Lower leg skin (tissue), 4 donors: Measurements from ENCODE around the gene TRAPPC2L. TPM values are rescaled to one million over a fixed set of nuclear protein-coding genes. Genes with fewer than 3 reads are reported as not detected.

Experiments used
- DNase-seq, 2 donors: peaks; one replicate each; pipeline ENCODE4 v3.0.0-alpha.2; 2019; ENCODE audit warnings: low spot score in 2 of 2
- H3K4me3 ChIP-seq: fragments of 200-600 bp; sonication (generic); 2 replicates; pipeline ENCODE4 v1.5.1; 2017; ENCODE audit warnings: mild to moderate bottlenecking, low read depth; ENCODE audit not compliant: poor library complexity, severe bottlenecking
- CTCF ChIP-seq, 3 donors: fragments of 450-650 bp; IDR thresholded peaks; one replicate each; pipeline ENCODE4 v1.5.1; 2016; ENCODE audit warnings: antibody characterized with exemption in 3 of 3, mild to moderate bottlenecking in 3 of 3, moderate library complexity in 2 of 3
- POLR2A ChIP-seq, 2 donors: fragments of 450-650 bp; IDR thresholded peaks; one replicate each; pipeline ENCODE4 v1.6.1; 2016 to 2017; ENCODE audit warnings: antibody characterized with exemption in 2 of 2, mild to moderate bottlenecking in 1 of 2, moderate library complexity in 1 of 2
- WGBS, 2 donors: methylation state at CpG; one replicate each; pipeline ENCODE4 v1.1.5; 2018; 5-methylcytosine and 5-hydroxymethylcytosine counted together
- intact Hi-C: fragments of 100-400 bp; cut with DNase I; formaldehyde crosslinking; loops from one replicate; pipeline ENCODE4 v1.15.0; 2023; ENCODE audit warnings: low total_unique reads
- total RNA-seq, 4 donors: library from RNA; depleted of rRNA; stranded (reverse); fragments of >200 nt; gene quantifications; one replicate each; pipeline ENCODE4 v1.1.0, GENCODE V29; 2016

Gene TRAPPC2L
- total RNA-seq, 4 donors from 2014 or later, result 29.9 to 43.0 (median 38.6) TPM

GRCh38 chr16:88839026-88839529 is 17.8 kb upstream of the TRAPPC2L start:
- intact Hi-C loops, result no loop called here
- 92 to 93% methylated on average over 35 to 39 of the region's 39 CpGs for WGBS, 2 donors
- no peak for DNase-seq

GRCh38 chr16:88839745-88840599 is 17.0 kb upstream of the TRAPPC2L start:
- intact Hi-C loops, result no loop called here
- WGBS, 2 donors, result 89 to 94% methylated on average over 11 to 23 of the region's 24 CpGs
- DNase-seq, result no peak

More at GRCh38 chr16:88839026-88839529, 17.8 kb upstream of the TRAPPC2L start:
- H3K4me3 ChIP-seq, result no peak overlapping the region
- TF ChIP-seq CTCF (IDR thresholded peaks at IDR 0.05) (no peak), POLR2A (IDR thresholded peaks at IDR 0.05) (no peak)

GRCh38 chr16:88840600-88841215 is 16.2 kb upstream of the TRAPPC2L start:
- no peak overlapping the region for H3K4me3 ChIP-seq
- TF ChIP-seq POLR2A (IDR thresholded peaks at IDR 0.05) (no peak), CTCF (IDR thresholded peaks at IDR 0.05) (no peak)
- WGBS, 2 donors, result 89 to 93% methylated on average over 23 to 29 of the region's 30 CpGs
- no peak for DNase-seq
- intact Hi-C loops, result no loop called here

More at GRCh38 chr16:88839745-88840599, 17.0 kb upstream of the TRAPPC2L start:
- TF ChIP-seq CTCF (IDR thresholded peaks at IDR 0.05) (no peak), POLR2A (IDR thresholded peaks at IDR 0.05) (no peak)
- no peak overlapping the region for H3K4me3 ChIP-seq

GRCh38 chr16:88841521-88842307 is 15.2 kb upstream of the TRAPPC2L start:
- TF ChIP-seq POLR2A (IDR thresholded peaks at IDR 0.05), result no peak
- TF ChIP-seq CTCF (IDR thresholded peaks at IDR 0.05), result no peak
- no peak for DNase-seq
- intact Hi-C loops, result no loop called here
- no peak overlapping the region for H3K4me3 ChIP-seq
- 90 to 91% methylated on average over 38 to 39 of the region's 40 CpGs for WGBS, 2 donors

- intact Hi-C loops, result no loop called here
- TF ChIP-seq CTCF (IDR thresholded peaks at IDR 0.05) (no peak), POLR2A (IDR thresholded peaks at IDR 0.05) (no peak)
- no peak for DNase-seq
- no peak overlapping the region for H3K4me3 ChIP-seq
- 90 to 96% methylated on average over 15 of the region's 15 CpGs for WGBS, 2 donors
Observed at GRCh38 chr16:88842308-88842756, 14.6 kb upstream of the TRAPPC2L start.
